Parathyroid adenoma (tissue), 2 donors: ENCODE measurements around the gene TCF19.

Experiments used
- H2AFZ ChIP-seq: fragments of 300-600 bp; sonication (generic); one replicate; pipeline ENCODE4 v1.7.0; 2017; ENCODE audit warnings: antibody characterized with exemption, mild to moderate bottlenecking
- H3K27ac ChIP-seq: fragments of 300-600 bp; sonication (generic); one replicate; pipeline ENCODE4 v1.7.0; 2017
- H3K27me3 ChIP-seq: fragments of 300-600 bp; sonication (generic); one replicate; pipeline ENCODE4 v1.7.0; 2017; ENCODE audit warnings: low read length; ENCODE audit not compliant: control insufficient read depth, insufficient read depth
- H3K36me3 ChIP-seq: fragments of 300-600 bp; sonication (generic); one replicate; pipeline ENCODE4 v1.7.0; 2017; ENCODE audit warnings: low read length; ENCODE audit not compliant: control insufficient read depth, insufficient read depth
- H3K4me1 ChIP-seq: fragments of 300-600 bp; sonication (generic); one replicate; pipeline ENCODE4 v1.7.0; 2017; ENCODE audit warnings: control low read depth
- H3K4me2 ChIP-seq: fragments of 300-600 bp; sonication (generic); one replicate; pipeline ENCODE4 v1.7.0; 2017; ENCODE audit warnings: low read length
- H3K4me3 ChIP-seq: fragments of 300-600 bp; sonication (generic); one replicate; pipeline ENCODE4 v1.7.0; 2017; ENCODE audit warnings: low read depth, low read length
- H3K79me2 ChIP-seq: fragments of 300-600 bp; sonication (generic); one replicate; pipeline ENCODE4 v1.7.0; 2017; ENCODE audit warnings: control low read depth
- H3K9ac ChIP-seq: fragments of 300-600 bp; sonication (generic); one replicate; pipeline ENCODE4 v1.7.0; 2017; ENCODE audit warnings: mild to moderate bottlenecking
- H3K9me3 ChIP-seq: fragments of 300-600 bp; sonication (generic); one replicate; pipeline ENCODE4 v1.7.0; 2017; ENCODE audit warnings: low read length; ENCODE audit not compliant: control insufficient read depth
- CTCF ChIP-seq: fragments of 300-600 bp; sonication (generic); IDR thresholded peaks from one replicate; pipeline ENCODE4 v1.7.0; 2017; ENCODE audit warnings: antibody characterized with exemption, mild to moderate bottlenecking
- donor health status: primary hyperparathyroidism.

The TCF19 gene

GRCh38 chr6:31143148-31143547, 15.2 kb upstream of the TCF19 start:
- no peak overlapping the region for H3K4me2 ChIP-seq
- no peak overlapping the region for H2AFZ ChIP-seq
- no peak overlapping the region for H3K4me3 ChIP-seq
- H3K9me3 ChIP-seq, result no peaks in the 10 kb centered on the region
- no peak overlapping the region for H3K27ac ChIP-seq
- no peaks in the 10 kb centered on the region for H3K36me3 ChIP-seq
- no peak for TF ChIP-seq CTCF
- no peaks in the 10 kb centered on the region for H3K4me1 ChIP-seq
- H3K79me2 ChIP-seq, result no peaks in the 10 kb centered on the region
- H3K27me3 ChIP-seq, result no peaks in the 10 kb centered on the region
- H3K9ac ChIP-seq, result no peak overlapping the region

GRCh38 chr6:31144296-31144969, 14.0 kb upstream of the TCF19 start:
- Histone ChIP-seq H3K27me3 (no peaks in the 10 kb centered on the region), H3K4me1 (no peaks in the 10 kb centered on the region), H2AFZ (no peak overlapping the region), H3K36me3 (no peaks in the 10 kb centered on the region), H3K9ac (no peak overlapping the region), H3K79me2 (no peaks in the 10 kb centered on the region), H3K4me2 (no peak overlapping the region), H3K9me3 (no peaks in the 10 kb centered on the region), H3K27ac (no peak overlapping the region), H3K4me3 (no peak overlapping the region)
- no peak for TF ChIP-seq CTCF

GRCh38 chr6:31144970-31145340, 13.4 kb upstream of the TCF19 start:
- no peak overlapping the region for H2AFZ ChIP-seq
- no peaks in the 10 kb centered on the region for H3K79me2 ChIP-seq
- no peak overlapping the region for H3K4me2 ChIP-seq
- no peak for TF ChIP-seq CTCF
- no peaks in the 10 kb centered on the region for H3K9me3 ChIP-seq
- no peak overlapping the region for H3K27ac ChIP-seq
- no peaks in the 10 kb centered on the region for H3K4me1 ChIP-seq
- no peak overlapping the region for H3K9ac ChIP-seq
- no peak overlapping the region for H3K4me3 ChIP-seq
- H3K27me3 ChIP-seq, result no peaks in the 10 kb centered on the region
- no peaks in the 10 kb centered on the region for H3K36me3 ChIP-seq

- Histone ChIP-seq H3K4me3 (no peak overlapping the region), H3K9ac (no peak overlapping the region), H3K27me3 (no peaks in the 10 kb centered on the region), H3K36me3 (no peaks in the 10 kb centered on the region), H3K79me2 (no peaks in the 10 kb centered on the region), H3K9me3 (no peaks in the 10 kb centered on the region), H3K4me1 (no peaks in the 10 kb centered on the region), H2AFZ (no peak overlapping the region), H3K27ac (no peak overlapping the region), H3K4me2 (no peak overlapping the region)
- no peak for TF ChIP-seq CTCF
Measured at GRCh38 chr6:31145386-31145785, 13.0 kb upstream of the TCF19 start.

- H3K4me2 ChIP-seq, result no peak overlapping the region
- TF ChIP-seq CTCF, result no peak
- no peaks in the 10 kb centered on the region for H3K36me3 ChIP-seq
- no peak overlapping the region for H2AFZ ChIP-seq
- no peak overlapping the region for H3K9ac ChIP-seq
- H3K79me2 ChIP-seq, result no peaks in the 10 kb centered on the region
- H3K9me3 ChIP-seq, result no peaks in the 10 kb centered on the region
- H3K4me3 ChIP-seq, result no peak overlapping the region
- H3K27me3 ChIP-seq, result no peaks in the 10 kb centered on the region
- H3K4me1 ChIP-seq, result no peaks in the 10 kb centered on the region
- no peak overlapping the region for H3K27ac ChIP-seq
Measured at GRCh38 chr6:31149827-31150447, 8.5 kb upstream of the TCF19 start.
